ENCODE results near the gene IQSEC3.

Gene IQSEC3

DNA sequence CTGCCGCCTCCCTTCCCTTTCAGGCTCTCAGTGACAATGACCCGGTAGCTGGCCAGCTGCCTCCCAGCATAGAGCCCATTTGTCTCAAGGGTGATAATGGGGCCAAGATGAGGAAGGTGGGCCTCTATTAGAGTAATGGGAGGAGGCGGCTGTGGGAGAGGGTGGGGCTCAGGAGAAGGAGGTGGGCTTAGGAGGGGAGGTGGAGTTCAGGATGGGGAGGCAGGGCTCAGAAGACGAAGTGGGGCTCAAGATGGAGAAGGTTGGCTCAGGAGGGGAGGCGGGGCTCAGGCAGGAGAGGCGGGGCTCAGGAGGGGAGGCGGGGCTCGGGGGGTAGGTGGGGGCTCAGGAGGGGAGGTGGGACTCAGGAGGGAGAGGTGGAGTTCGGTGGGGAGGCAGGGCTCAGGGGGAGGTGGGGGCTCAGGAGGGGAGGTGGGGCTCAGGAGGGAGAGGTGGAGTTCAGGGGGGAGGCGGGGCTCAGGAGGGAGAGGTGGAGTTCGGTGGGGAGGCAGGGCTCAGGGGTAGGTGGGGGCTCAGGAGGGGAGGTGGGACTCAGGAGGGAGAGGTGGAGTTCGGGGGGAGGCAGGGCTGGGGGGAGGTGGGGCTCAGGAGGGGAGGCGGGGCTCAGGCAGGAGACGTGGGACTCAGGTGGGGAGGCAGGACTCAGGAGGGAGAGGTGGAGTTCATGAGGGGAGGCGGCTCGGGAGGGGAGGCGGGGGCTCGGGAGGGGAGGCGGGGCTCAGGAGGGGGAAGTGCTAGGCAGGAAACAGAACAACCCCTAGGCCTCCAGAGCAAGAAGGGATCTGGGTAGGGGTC lies 36.8 kb downstream of the IQSEC3 start:
- H3K27me3 ChIP-seq (ENCODE audit: insufficient read depth, poor library complexity, severe bottlenecking) = peaks cover 35% of the 10 kb centered on the region
- ATAC-seq (ENCODE audit: low read depth) (no peak), DNase-seq (ENCODE audit: low spot score) (no peak)
- H3K9me3 ChIP-seq (ENCODE audit: severe bottlenecking) = no peaks in the 10 kb centered on the region
- no peaks in the 10 kb centered on the region for H3K4me1 ChIP-seq (ENCODE audit: insufficient read depth, poor library complexity, severe bottlenecking)
- no peak overlapping the region for H3K4me3 ChIP-seq (ENCODE audit: severe bottlenecking)
- H3K27ac ChIP-seq (ENCODE audit: poor library complexity, severe bottlenecking) = no peak overlapping the region
- H3K36me3 ChIP-seq (ENCODE audit: low read depth) = no peaks in the 10 kb centered on the region
- TF ChIP-seq, protein P1, sequence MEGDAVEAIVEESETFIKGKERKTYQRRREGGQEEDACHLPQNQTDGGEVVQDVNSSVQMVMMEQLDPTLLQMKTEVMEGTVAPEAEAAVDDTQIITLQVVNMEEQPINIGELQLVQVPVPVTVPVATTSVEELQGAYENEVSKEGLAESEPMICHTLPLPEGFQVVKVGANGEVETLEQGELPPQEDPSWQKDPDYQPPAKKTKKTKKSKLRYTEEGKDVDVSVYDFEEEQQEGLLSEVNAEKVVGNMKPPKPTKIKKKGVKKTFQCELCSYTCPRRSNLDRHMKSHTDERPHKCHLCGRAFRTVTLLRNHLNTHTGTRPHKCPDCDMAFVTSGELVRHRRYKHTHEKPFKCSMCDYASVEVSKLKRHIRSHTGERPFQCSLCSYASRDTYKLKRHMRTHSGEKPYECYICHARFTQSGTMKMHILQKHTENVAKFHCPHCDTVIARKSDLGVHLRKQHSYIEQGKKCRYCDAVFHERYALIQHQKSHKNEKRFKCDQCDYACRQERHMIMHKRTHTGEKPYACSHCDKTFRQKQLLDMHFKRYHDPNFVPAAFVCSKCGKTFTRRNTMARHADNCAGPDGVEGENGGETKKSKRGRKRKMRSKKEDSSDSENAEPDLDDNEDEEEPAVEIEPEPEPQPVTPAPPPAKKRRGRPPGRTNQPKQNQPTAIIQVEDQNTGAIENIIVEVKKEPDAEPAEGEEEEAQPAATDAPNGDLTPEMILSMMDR (IDR thresholded peaks at IDR 0.05; ENCODE audit: poor library complexity, severe bottlenecking) = no peak

DNA sequence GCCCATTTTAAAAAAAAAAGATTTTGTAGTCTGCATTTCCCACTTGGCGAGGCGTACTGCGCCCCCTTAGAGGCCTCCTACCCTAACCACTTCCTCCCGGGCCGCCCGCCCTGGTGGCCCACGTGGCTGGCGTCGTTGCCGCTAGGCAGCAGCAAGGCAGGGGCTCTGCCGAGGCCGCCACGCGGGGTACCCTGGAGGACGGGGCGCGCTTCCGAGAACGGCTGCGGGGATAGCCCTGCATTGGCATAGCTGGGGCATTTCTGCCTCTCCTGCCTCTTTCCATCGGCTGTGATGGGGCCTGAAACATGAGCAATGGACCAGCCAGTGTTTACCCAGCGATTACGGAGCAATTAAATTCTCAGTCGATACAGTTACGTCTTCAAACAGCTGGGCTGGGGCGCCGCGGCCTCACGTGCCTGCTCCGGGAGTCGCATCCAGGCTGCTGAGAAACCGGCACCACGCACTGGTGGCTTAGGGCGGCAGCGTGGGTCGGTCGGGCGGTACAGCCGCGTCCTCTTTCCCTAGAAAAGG lies 38.0 kb downstream of the IQSEC3 start:
- DNase-seq (ENCODE audit: low spot score) = no peak
- TF ChIP-seq, protein P1 (IDR thresholded peaks at IDR 0.05; ENCODE audit: poor library complexity, severe bottlenecking) = no peak
- no peak for ATAC-seq (ENCODE audit: low read depth)
- no peak overlapping the region for H3K27ac ChIP-seq (ENCODE audit: poor library complexity, severe bottlenecking)
- no peaks in the 10 kb centered on the region for H3K36me3 ChIP-seq (ENCODE audit: low read depth)
- H3K27me3 ChIP-seq (ENCODE audit: insufficient read depth, poor library complexity, severe bottlenecking) = peaks cover 23% of the 10 kb centered on the region
- H3K4me3 ChIP-seq (ENCODE audit: severe bottlenecking) = no peak overlapping the region
- no peaks in the 10 kb centered on the region for H3K4me1 ChIP-seq (ENCODE audit: insufficient read depth, poor library complexity, severe bottlenecking)
- H3K9me3 ChIP-seq (ENCODE audit: severe bottlenecking) = no peaks in the 10 kb centered on the region

DNA sequence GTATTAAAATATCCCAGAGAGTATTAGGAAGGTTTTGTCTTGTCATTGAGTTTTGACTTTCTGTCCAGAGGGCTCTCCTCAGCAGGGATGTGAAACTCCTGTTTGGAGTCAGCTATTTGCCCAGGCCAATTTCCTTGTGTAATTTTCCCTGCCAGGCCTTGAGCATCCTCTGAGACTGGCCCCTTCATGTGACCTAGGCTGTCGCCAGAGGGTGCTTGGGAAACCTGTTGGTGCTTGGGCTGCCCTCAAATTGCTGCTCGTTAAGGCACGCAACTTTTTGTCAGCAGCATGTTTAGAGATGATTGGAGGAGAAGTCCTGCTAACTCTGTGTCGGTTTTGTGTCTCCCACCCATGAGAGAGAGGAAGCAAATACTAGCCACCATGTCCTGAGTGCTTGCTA lies 39.1 kb downstream of the IQSEC3 start:
- Histone ChIP-seq H3K4me3 (ENCODE audit: severe bottlenecking) (no peak overlapping the region), H3K27me3 (ENCODE audit: insufficient read depth, poor library complexity, severe bottlenecking) (peaks cover 18% of the 10 kb centered on the region), H3K36me3 (ENCODE audit: low read depth) (no peaks in the 10 kb centered on the region), H3K9me3 (ENCODE audit: severe bottlenecking) (no peaks in the 10 kb centered on the region), H3K4me1 (ENCODE audit: insufficient read depth, poor library complexity, severe bottlenecking) (no peaks in the 10 kb centered on the region), H3K27ac (ENCODE audit: poor library complexity, severe bottlenecking) (no peak overlapping the region)
- no peak for DNase-seq (ENCODE audit: low spot score)
- ATAC-seq (ENCODE audit: low read depth) = no peak
- TF ChIP-seq, protein P1 (IDR thresholded peaks at IDR 0.05; ENCODE audit: poor library complexity, severe bottlenecking) = no peak

DNA sequence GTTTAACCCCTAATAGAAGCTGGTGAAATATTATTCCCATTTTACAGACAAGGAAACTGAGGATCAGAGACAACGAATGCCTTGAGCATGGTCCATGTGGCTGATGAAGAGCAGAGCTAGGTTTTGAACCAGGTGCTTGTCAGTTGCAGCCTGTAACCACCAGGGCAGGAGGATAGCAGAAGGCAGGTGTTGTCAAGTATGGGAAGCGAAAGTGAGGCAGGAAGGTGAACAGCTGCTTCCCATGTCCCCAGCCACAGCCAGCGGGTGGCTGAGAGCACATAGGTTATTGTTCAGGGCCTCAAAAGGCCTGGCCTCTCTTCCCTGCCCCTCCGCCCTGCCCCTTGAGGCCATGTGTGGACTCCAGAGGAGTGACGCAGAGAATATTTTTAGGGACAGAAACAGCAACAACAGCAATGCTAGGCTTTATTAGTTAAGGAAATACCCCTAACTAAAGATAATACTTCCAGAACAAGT lies 39.6 kb downstream of the IQSEC3 start:
- no peak for ATAC-seq (ENCODE audit: low read depth)
- DNase-seq (ENCODE audit: low spot score) = no peak

More for the DNA sequence above, 39.6 kb downstream of the IQSEC3 start:
- no peaks in the 10 kb centered on the region for H3K36me3 ChIP-seq (ENCODE audit: low read depth)
- no peaks in the 10 kb centered on the region for H3K4me1 ChIP-seq (ENCODE audit: insufficient read depth, poor library complexity, severe bottlenecking)
- TF ChIP-seq, protein P1 (IDR thresholded peaks at IDR 0.05; ENCODE audit: poor library complexity, severe bottlenecking) = no peak
- no peaks in the 10 kb centered on the region for H3K9me3 ChIP-seq (ENCODE audit: severe bottlenecking)
- H3K4me3 ChIP-seq (ENCODE audit: severe bottlenecking) = no peak overlapping the region
- H3K27me3 ChIP-seq (ENCODE audit: insufficient read depth, poor library complexity, severe bottlenecking) = peaks cover 18% of the 10 kb centered on the region
- H3K27ac ChIP-seq (ENCODE audit: poor library complexity, severe bottlenecking) = no peak overlapping the region

All from RWPE2 (cell line).